Memory B cell (primary cell): ENCODE results near the gene TEX53.

Experiments used
- ATAC-seq: fragments of 150-1000 bp; cut with Tn5 transposase; 2 replicates; pipeline ENCODE4 v1.10.0; 2021; ENCODE audit warnings: low read depth, mild to moderate bottlenecking, moderate library complexity
- DNase-seq, 2 donors: peaks; one replicate each; pipeline ENCODE4 v3.0.0; 2022; ENCODE audit warnings: low spot score in 2 of 2
- H3K27ac Mint-ChIP-seq: one replicate; pipeline ENCODE4 v1.8.0; 2022; ENCODE audit warnings: mild to moderate bottlenecking, moderate library complexity, mixed read lengths
- H3K27me3 Mint-ChIP-seq: one replicate; pipeline ENCODE4 v1.8.0; 2022; ENCODE audit warnings: mixed read lengths
- H3K36me3 Mint-ChIP-seq: one replicate; pipeline ENCODE4 v1.8.0; 2022; ENCODE audit warnings: mild to moderate bottlenecking, mixed read lengths
- H3K4me1 Mint-ChIP-seq: one replicate; pipeline ENCODE4 v1.8.0; 2022; ENCODE audit warnings: mixed read lengths
- H3K4me3 Mint-ChIP-seq: one replicate; pipeline ENCODE4 v1.8.0; 2022; ENCODE audit warnings: mild to moderate bottlenecking, moderate library complexity, mixed read lengths
- H3K9me3 Mint-ChIP-seq: one replicate; pipeline ENCODE4 v1.8.0; 2022; ENCODE audit warnings: mixed read lengths

Gene TEX53

DNA sequence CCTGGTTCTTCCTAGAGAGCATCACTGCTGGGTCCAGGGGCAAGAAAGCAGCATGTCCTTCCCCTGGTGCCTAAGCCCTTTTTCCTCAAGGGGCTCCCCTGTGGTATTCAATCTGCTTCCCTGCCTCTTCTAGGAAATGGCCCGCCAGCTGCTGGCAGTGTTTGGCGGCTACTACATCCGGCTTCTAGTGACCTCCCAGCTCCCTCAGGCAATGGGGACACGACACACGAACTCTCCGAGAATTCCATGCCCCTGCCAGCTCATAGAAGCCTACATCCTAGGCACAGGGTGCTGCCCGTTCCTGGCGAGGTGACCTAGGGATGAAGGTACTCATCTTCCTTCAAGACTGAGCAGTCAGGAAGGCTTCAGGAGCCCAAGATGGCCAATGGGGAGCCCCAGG, 14.6 kb downstream of the TEX53 start:
- peaks cover 6% of the 10 kb centered on the region for H3K9me3 Mint-ChIP-seq
- ATAC-seq: no peak
- DNase-seq: no peak
- peaks cover 8% of the 10 kb centered on the region for H3K4me1 Mint-ChIP-seq
- H3K36me3 Mint-ChIP-seq: peaks cover 46% of the 10 kb centered on the region
- no peaks in the 10 kb centered on the region for H3K27me3 Mint-ChIP-seq
- peak overlapping the region; percentile 28 for H3K27ac Mint-ChIP-seq
- H3K4me3 Mint-ChIP-seq: no peak overlapping the region

DNA sequence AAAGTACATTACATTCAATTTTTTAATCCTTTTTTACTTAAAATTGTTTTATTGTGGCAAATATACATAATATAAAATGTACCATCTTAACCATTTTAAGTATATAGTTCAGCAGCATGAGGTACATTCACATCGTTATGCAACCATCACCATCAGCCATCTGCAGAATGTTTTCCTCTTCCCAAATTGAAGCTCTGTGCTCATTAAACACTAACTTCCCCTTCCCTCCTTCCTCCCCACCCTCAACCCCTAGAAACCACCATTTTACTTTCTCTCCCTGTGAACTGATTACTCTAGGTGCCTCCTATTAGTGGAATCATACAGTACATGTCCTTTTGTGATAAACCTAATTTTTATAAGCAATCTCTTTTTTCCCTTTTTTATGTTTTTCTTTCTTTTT, 15.6 kb downstream of the TEX53 start:
- Mint-ChIP-seq H3K36me3 (peaks cover 42% of the 10 kb centered on the region), H3K27ac (peak overlapping the region; percentile 48), H3K9me3 (peaks cover 2% of the 10 kb centered on the region), H3K27me3 (no peaks in the 10 kb centered on the region), H3K4me3 (no peak overlapping the region), H3K4me1 (peaks cover 8% of the 10 kb centered on the region)
- no peak for DNase-seq
- ATAC-seq: no peak

DNA sequence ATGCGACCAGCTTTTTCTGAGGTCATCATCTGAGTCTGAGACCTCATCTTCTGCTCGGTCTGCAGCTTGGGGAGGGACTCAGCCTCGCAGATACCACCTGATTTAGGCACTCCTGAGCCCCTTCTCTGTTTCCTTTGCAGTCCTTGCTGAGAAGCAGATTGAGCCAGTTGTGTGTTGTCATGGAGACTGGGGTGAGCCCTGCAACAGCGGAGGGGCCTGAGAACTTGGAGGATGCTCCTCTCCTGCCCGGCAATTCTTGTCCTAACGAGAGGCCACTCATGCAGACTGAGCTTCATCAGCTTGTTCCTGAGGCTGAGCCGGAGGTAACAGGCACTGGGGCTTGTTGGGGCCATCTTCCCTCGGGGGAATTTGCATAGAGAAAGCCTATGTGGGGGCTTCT, 19.2 kb downstream of the TEX53 start:
- DNase-seq (no peak), ATAC-seq (no peak)
- peaks cover 12% of the 10 kb centered on the region for H3K4me1 Mint-ChIP-seq
- H3K4me3 Mint-ChIP-seq: no peak overlapping the region
- H3K27ac Mint-ChIP-seq: no peak overlapping the region
- no peaks in the 10 kb centered on the region for H3K27me3 Mint-ChIP-seq
- H3K9me3 Mint-ChIP-seq: no peaks in the 10 kb centered on the region
- H3K36me3 Mint-ChIP-seq: peaks cover 33% of the 10 kb centered on the region

DNA sequence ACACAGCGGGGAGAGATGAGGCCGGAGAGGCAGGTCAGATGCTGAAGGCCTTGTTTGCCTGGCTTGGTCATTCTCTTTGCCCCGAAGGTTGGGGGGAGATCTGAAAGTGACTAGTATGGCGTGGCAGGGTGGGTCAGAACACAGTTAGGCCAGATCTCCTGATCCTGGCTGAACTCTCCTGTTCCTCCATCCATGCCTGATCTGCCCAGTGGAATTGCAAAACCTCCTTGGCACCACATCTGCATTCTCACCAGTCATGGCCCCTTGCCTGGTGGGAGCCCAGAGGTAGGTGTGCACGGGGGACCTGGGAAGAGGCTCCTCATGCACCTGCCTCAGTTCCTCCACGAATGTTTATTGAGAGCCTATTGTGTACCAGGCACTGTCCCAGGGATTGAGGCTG, 23.2 kb downstream of the TEX53 start:
- no peak for ATAC-seq
- no peaks in the 10 kb centered on the region for H3K27me3 Mint-ChIP-seq
- DNase-seq: no peak
- H3K4me3 Mint-ChIP-seq: no peak overlapping the region
- no peaks in the 10 kb centered on the region for H3K9me3 Mint-ChIP-seq
- peaks cover 5% of the 10 kb centered on the region for H3K4me1 Mint-ChIP-seq
- no peak overlapping the region for H3K27ac Mint-ChIP-seq
- peaks cover 33% of the 10 kb centered on the region for H3K36me3 Mint-ChIP-seq

DNA sequence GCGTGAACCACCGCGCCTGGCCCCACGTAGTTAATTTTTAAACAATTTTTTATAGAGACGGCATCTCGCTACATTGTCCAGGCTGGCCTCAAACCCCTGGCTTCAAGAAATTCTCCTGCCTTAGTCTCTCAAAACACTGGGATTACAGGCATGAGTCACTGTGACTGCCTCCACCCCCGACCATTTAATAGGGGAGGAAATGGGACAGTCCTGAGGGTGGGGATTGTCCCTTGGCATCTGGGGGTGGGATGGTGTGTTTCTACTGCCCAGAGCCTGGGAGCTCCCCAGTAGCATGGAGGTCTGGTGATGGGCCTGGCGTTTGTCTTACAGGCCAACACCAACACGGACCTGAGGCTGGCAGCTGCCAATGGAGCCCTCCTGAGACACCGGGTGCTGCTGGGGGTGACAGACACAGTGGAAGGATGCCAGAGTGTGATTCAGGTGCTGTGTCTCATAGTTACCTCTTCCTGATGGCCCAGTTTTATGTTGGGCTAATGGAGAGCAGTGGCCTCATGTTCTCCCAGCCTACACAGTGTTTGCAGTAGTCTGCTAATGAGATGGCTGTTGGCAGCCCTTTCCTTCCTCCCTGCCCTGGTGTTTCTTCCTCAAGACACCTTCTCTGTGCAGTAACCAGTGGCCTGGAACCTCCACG, 24.0 kb downstream of the TEX53 start:
- Mint-ChIP-seq H3K27ac (no peak overlapping the region), H3K36me3 (peaks cover 32% of the 10 kb centered on the region), H3K4me3 (no peak overlapping the region), H3K4me1 (peaks cover 5% of the 10 kb centered on the region), H3K27me3 (no peaks in the 10 kb centered on the region), H3K9me3 (no peaks in the 10 kb centered on the region)
- no peak for ATAC-seq
- no peak for DNase-seq

DNA sequence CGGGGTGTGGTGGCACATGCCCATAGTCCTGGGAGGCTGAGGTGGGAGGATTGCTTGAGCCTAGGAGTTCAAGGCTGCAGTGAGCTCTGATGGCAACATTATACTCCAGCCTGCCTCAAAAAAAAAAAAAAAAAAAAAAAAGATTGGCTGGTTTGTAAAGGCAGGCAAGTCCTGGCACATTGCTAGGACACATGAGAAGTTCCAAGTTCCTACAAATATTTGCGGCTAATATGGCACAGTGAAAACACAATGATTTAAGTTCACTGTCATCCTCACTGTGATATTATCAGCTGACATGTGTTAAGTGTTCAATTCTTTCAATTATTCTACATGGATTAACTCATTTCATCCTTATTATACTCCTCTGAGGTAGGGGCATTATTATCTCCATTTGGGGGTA, 26.4 kb downstream of the TEX53 start:
- Mint-ChIP-seq H3K4me1 (peaks cover 5% of the 10 kb centered on the region), H3K4me3 (no peak overlapping the region), H3K27me3 (no peaks in the 10 kb centered on the region), H3K36me3 (peaks cover 35% of the 10 kb centered on the region), H3K27ac (peak overlapping the region; percentile 45), H3K9me3 (no peaks in the 10 kb centered on the region)
- ATAC-seq: no peak
- no peak for DNase-seq

DNA sequence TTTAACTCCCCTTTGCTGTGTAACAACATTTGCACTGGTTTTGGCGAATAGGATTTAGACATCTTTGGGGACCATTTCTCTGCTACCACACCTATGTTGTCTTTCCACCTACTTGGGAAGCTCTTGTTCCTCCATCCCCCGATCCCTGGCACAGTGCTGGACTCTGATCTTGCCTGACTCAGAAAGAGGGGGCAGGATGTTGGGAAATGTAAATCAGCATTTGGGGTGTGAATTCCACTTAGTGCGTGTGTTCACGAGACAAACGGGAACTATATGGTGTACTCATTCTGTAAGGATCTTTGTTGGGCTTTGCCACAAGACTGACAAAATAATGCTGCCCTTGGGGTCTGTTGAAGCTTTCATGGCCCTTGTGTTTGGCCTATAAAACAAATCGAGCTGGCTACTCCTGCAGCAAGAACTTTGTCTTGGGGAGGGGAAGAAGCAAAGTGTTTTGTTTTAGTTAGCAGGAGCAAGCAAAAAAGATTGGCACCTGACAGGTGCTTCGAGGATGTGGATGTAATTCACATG, 28.0 kb downstream of the TEX53 start:
- no peak for DNase-seq
- no peak for ATAC-seq
- Mint-ChIP-seq H3K4me1 (peaks cover 1% of the 10 kb centered on the region), H3K36me3 (peaks cover 32% of the 10 kb centered on the region), H3K9me3 (no peaks in the 10 kb centered on the region), H3K27ac (no peak overlapping the region), H3K4me3 (no peak overlapping the region), H3K27me3 (no peaks in the 10 kb centered on the region)

DNA sequence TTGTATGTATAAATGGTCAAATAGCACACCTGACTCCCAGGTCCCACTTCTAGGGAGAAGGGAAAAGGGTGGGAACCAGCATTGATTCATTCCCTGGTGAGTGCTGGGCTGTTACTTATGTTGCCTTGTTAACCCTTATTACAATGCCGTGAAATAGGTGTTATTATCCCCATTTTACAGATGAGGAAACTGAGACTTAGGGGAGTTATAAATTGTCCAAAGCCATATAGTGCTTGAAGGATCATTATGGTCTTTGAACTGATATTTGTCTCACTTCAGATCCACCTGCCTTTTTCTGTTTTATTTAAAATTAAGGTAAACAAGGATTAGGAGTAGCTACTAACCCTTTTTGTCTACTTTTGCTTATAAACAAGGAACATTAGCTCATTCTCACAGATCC, 30.1 kb downstream of the TEX53 start:
- no peaks in the 10 kb centered on the region for H3K27me3 Mint-ChIP-seq
- H3K9me3 Mint-ChIP-seq: no peaks in the 10 kb centered on the region
- ATAC-seq (no peak), DNase-seq (no peak)
- H3K36me3 Mint-ChIP-seq: peaks cover 34% of the 10 kb centered on the region
- no peak overlapping the region for H3K27ac Mint-ChIP-seq
- peaks cover 5% of the 10 kb centered on the region for H3K4me1 Mint-ChIP-seq
- H3K4me3 Mint-ChIP-seq: no peak overlapping the region

DNA sequence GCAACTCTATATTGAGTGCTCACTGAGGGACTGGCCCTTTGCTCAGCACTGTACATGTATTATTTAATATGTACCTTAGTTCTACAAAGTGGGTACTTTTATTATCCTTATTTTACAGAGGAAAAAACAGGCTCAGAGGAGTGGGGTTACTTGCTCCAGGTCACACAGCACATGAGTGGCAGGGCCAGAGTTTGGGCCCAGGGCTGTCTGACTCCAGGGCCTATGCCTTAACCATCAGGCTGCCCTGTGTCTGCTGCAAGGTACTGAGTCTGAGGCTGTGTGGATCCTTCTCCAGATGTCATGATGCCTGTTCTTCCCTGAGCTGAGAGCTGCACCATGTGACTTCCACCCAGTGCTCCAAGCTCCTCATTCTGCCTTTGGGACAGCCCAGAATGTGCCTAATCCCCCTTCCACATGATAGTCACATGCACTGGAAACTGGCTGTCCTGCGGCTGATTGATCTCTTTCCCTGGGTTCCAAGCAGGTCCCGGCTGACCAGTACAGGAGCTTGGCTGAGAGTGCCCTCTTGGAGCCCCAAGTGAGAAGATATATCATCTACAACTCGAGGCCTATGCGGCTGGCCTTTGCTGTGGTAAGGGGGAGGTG, 31.1 kb downstream of the TEX53 start:
- Mint-ChIP-seq H3K4me3 (no peak overlapping the region), H3K27ac (no peak overlapping the region), H3K36me3 (peaks cover 41% of the 10 kb centered on the region), H3K9me3 (no peaks in the 10 kb centered on the region), H3K4me1 (peaks cover 10% of the 10 kb centered on the region), H3K27me3 (no peaks in the 10 kb centered on the region)
- ATAC-seq (no peak), DNase-seq (no peak)

DNA sequence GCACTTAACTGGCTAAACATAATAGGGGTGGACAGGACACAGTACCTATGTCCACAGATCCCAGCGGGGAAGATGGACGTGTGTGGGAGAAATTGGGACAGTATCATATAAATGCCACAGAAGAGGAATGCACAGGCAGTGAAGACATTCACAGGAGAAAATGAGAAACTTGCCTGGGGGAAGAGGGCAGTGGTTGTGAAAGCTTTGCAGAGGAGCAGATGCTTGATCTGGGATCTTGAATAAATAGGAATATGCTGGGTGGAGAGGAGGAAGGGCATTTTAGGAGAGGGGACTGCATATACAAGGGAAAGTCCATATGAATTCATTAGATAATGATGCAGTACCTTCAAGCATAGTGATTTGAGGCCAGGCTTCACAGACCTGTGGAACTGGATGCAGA, 32.9 kb downstream of the TEX53 start:
- Mint-ChIP-seq H3K36me3 (peaks cover 38% of the 10 kb centered on the region), H3K9me3 (no peaks in the 10 kb centered on the region), H3K4me1 (peaks cover 16% of the 10 kb centered on the region), H3K27ac (no peak overlapping the region), H3K27me3 (no peaks in the 10 kb centered on the region), H3K4me3 (no peak overlapping the region)
- ATAC-seq (no peak), DNase-seq (no peak)

DNA sequence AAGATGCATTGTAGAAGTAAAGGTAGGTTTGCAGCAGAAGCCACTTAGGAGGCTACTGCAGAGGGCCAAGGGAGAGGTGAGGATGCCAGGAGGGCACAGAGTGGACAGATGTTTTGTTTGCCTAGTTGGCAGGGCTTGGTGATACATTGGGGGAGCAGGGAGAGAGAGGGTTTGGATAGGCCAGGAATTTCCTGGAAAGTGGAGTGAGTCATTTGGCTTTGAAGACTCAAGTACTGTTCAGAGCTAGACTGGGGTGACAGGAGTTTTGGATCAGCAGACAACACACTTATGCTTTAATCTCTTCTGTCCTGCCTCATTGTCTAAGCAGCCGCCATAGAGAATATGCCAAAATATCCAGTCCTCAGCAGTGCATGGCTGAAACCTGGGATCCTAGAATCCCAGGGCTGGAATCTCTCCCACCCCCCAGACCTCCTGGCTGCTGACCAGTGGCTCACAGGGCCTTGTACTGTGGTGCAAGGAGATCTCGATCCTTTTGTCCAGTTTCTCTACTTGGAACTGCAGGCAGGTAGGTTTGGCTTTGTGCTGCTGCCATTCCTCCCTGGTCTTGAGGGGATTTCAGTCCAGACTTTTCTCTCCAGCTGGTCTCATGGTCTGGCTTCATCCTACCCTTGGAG, 35.5 kb downstream of the TEX53 start:
- peaks cover 30% of the 10 kb centered on the region for H3K4me1 Mint-ChIP-seq
- peaks cover 30% of the 10 kb centered on the region for H3K36me3 Mint-ChIP-seq
- no peaks in the 10 kb centered on the region for H3K27me3 Mint-ChIP-seq
- no peak overlapping the region for H3K4me3 Mint-ChIP-seq
- DNase-seq: no peak
- no peaks in the 10 kb centered on the region for H3K9me3 Mint-ChIP-seq
- H3K27ac Mint-ChIP-seq: no peak overlapping the region
- ATAC-seq: no peak

DNA sequence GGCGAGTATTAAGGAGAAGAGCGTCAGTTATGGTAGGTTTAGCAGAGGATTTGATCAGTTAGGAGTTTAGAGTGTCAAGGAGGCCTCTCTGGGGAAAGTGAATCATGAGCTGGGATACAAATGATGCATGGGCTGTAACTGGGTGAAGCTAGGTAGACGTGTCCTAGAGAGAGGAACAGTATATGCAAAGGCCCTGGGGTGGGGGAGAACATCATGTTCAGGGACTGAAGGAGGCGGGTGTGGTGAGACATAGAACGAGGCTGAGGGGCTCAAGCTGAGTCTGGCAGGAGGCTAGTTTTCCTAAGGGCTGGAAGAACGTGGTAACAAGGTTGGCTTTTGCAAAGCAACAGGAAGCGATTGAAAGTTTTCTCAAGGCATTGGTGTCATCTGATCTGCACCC, 36.0 kb downstream of the TEX53 start:
- ATAC-seq (no peak), DNase-seq (no peak)
- Mint-ChIP-seq H3K9me3 (no peaks in the 10 kb centered on the region), H3K27ac (no peak overlapping the region), H3K4me3 (no peak overlapping the region), H3K27me3 (no peaks in the 10 kb centered on the region), H3K36me3 (peaks cover 26% of the 10 kb centered on the region), H3K4me1 (peaks cover 33% of the 10 kb centered on the region)

DNA sequence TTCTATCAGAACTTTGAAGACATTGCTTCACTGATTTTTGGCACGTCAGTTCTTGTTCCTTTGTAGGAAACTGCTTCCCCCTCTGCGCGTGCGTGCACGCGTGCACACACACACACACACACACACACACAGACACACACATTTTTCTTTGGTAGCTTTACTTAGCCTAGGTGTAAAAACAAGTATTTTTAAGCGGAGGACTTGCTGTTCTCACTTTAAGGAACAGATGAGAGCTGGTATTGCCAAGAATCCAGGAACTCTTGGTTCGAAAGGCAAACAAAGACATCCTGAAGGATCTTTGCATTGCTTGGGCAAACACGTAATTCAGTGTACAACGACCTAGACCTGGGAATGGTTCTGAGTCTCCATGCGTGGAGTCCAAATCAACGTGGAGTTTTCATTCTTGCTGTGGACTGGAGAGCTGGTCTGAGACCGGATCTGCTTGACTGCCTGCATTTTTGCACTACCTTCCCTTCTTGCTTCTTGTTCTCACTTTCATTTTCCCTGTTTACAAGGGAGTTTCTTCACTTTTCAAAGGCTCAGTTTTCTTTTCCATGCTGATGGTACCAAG, 38.3 kb downstream of the TEX53 start:
- ATAC-seq: peak; percentile 57
- no peaks in the 10 kb centered on the region for H3K27me3 Mint-ChIP-seq
- H3K27ac Mint-ChIP-seq: peak overlapping the region; percentile 98
- peak; percentile 28 to 43 for DNase-seq
- H3K36me3 Mint-ChIP-seq: peaks cover 22% of the 10 kb centered on the region
- peaks cover 42% of the 10 kb centered on the region for H3K4me1 Mint-ChIP-seq
- H3K9me3 Mint-ChIP-seq: no peaks in the 10 kb centered on the region
- peak overlapping the region; percentile 86 for H3K4me3 Mint-ChIP-seq
